Breast epithelium (tissue), 3 donors: Measurements from ENCODE around the gene CHST5.

Experiments
- CTCF ChIP-seq, 3 donors: fragments of 450-650 bp; IDR thresholded peaks; one replicate each; pipeline ENCODE4 v1.5.1; 2016 to 2017; ENCODE audit warnings: antibody characterized with exemption in 3 of 3, mild to moderate bottlenecking in 3 of 3, moderate library complexity in 3 of 3
- POLR2AphosphoS5 ChIP-seq, 3 donors: sonication (generic); formaldehyde crosslinking; IDR thresholded peaks; one replicate each; pipeline ENCODE4 v1.6.1; 2017; ENCODE audit warnings: antibody characterized with exemption in 3 of 3

GRCh38 chr16:75491876-75492275 is 44.0 kb downstream of the CHST5 start:
- TF ChIP-seq POLR2AphosphoS5 (IDR thresholded peaks at IDR 0.05) (no peak), CTCF (IDR thresholded peaks at IDR 0.05) (no peak)
